Measurements from ENCODE around the gene TXNDC11. TPM values are rescaled to one million over a fixed set of nuclear protein-coding genes. Genes with fewer than 3 reads are reported as not detected.

Gene TXNDC11
- total RNA-seq, 1 experiment from 2014 or later, result 11.1 TPM

DNA sequence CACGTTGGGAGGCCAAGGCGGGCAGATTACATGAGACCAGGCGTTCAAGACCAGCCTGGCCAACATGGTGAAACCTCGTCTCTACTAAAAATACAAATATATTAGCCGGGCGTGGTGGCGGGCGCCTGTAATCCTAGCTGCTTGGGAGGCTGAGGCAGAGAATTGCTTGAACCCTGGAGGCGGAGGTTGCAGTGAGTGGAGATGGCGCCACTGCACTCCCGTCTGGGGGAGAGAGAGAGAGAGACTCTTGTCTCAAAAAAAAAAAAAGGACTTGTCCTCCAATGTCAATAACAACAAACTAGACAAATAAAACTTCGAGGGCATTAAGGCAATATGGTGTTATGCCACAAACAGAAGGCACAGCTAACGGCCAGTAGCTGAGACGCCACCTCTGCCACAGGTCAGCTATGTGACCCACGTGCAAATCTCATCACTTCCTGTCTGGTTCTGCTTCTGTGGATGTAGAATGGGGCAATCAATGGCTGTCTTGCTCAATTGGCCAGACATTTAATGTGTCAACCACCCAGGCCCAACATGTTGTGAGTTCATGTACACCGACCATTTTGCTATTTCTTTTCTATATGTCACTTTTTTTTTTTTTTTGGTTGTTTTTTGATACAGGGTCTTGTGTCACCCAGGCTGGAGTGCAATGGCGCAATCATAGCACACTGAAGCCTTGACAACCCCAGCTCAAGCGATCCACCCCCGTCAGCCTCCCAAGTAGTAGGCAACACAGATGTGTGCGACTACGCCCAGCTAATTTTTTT lies 834 bp upstream of the TXNDC11 start (continued):
- TF ChIP-seq USF1 (CRISPR knock-in tag; IDR thresholded peaks at IDR 0.05) (no peak), MXD4 (CRISPR knock-in tag; IDR thresholded peaks at IDR 0.05; ENCODE audit: borderline replicate concordance) (no peak), PRRX2 (CRISPR knock-in tag; IDR thresholded peaks at IDR 0.05) (no peak), IRF2 (CRISPR knock-in tag; IDR thresholded peaks at IDR 0.05; ENCODE audit: borderline replicate concordance, low read depth) (no peak), MAX (CRISPR knock-in tag; IDR thresholded peaks at IDR 0.05) (peak; percentile 50; the same call in 1 of the 2 replicates), ATF1 (CRISPR knock-in tag; IDR thresholded peaks at IDR 0.05) (no peak)

GRCh38 chr16:11742093-11742535 lies 543 bp downstream of the TXNDC11 start:
- CTCF ChIA-PET, result interaction anchor here (0.8 to 3.2 kb wide), 8 partner anchors 19 to 346 kb away, joined by 3 to 21 read pairs (median 5); partner anchors contain the start of gene ZC3H7A
- Mint-ChIP-seq H3K4me1 (peaks cover 21% of the 10 kb centered on the region), H3K4me3 (peak overlapping the region; percentile 93), H3K27ac (peak overlapping the region; percentile 93), H3K36me3 (no peaks in the 10 kb centered on the region), H3K27me3 (ENCODE audit: low read depth) (no peaks in the 10 kb centered on the region), H3K9me3 (no peaks in the 10 kb centered on the region)
- TF ChIP-seq MLX (CRISPR knock-in tag; IDR thresholded peaks at IDR 0.05), result no peak
- no peak for TF ChIP-seq IRF2 (CRISPR knock-in tag; IDR thresholded peaks at IDR 0.05; ENCODE audit: borderline replicate concordance, low read depth)
- no peak for TF ChIP-seq FOXK1 (CRISPR knock-in tag; IDR thresholded peaks at IDR 0.05)
- TF ChIP-seq ZNF671 (CRISPR knock-in tag; IDR thresholded peaks at IDR 0.05), result no peak
- no peak for TF ChIP-seq ATF3 (CRISPR knock-in tag; conservative IDR thresholded peaks at IDR 0.05)
- TF ChIP-seq, protein P1, sequence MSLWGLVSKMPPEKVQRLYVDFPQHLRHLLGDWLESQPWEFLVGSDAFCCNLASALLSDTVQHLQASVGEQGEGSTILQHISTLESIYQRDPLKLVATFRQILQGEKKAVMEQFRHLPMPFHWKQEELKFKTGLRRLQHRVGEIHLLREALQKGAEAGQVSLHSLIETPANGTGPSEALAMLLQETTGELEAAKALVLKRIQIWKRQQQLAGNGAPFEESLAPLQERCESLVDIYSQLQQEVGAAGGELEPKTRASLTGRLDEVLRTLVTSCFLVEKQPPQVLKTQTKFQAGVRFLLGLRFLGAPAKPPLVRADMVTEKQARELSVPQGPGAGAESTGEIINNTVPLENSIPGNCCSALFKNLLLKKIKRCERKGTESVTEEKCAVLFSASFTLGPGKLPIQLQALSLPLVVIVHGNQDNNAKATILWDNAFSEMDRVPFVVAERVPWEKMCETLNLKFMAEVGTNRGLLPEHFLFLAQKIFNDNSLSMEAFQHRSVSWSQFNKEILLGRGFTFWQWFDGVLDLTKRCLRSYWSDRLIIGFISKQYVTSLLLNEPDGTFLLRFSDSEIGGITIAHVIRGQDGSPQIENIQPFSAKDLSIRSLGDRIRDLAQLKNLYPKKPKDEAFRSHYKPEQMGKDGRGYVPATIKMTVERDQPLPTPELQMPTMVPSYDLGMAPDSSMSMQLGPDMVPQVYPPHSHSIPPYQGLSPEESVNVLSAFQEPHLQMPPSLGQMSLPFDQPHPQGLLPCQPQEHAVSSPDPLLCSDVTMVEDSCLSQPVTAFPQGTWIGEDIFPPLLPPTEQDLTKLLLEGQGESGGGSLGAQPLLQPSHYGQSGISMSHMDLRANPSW (CRISPR knock-in tag; conservative IDR thresholded peaks at IDR 0.05; ENCODE audit: low read depth), result no peak
- no peak for TF ChIP-seq PRDM15 (CRISPR knock-in tag; IDR thresholded peaks at IDR 0.05)
- TF ChIP-seq, protein P2, sequence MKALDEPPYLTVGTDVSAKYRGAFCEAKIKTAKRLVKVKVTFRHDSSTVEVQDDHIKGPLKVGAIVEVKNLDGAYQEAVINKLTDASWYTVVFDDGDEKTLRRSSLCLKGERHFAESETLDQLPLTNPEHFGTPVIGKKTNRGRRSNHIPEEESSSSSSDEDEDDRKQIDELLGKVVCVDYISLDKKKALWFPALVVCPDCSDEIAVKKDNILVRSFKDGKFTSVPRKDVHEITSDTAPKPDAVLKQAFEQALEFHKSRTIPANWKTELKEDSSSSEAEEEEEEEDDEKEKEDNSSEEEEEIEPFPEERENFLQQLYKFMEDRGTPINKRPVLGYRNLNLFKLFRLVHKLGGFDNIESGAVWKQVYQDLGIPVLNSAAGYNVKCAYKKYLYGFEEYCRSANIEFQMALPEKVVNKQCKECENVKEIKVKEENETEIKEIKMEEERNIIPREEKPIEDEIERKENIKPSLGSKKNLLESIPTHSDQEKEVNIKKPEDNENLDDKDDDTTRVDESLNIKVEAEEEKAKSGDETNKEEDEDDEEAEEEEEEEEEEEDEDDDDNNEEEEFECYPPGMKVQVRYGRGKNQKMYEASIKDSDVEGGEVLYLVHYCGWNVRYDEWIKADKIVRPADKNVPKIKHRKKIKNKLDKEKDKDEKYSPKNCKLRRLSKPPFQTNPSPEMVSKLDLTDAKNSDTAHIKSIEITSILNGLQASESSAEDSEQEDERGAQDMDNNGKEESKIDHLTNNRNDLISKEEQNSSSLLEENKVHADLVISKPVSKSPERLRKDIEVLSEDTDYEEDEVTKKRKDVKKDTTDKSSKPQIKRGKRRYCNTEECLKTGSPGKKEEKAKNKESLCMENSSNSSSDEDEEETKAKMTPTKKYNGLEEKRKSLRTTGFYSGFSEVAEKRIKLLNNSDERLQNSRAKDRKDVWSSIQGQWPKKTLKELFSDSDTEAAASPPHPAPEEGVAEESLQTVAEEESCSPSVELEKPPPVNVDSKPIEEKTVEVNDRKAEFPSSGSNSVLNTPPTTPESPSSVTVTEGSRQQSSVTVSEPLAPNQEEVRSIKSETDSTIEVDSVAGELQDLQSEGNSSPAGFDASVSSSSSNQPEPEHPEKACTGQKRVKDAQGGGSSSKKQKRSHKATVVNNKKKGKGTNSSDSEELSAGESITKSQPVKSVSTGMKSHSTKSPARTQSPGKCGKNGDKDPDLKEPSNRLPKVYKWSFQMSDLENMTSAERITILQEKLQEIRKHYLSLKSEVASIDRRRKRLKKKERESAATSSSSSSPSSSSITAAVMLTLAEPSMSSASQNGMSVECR (CRISPR knock-in tag; IDR thresholded peaks at IDR 0.05; ENCODE audit: borderline replicate concordance), result no peak
- no peak for TF ChIP-seq ZNF317 (CRISPR knock-in tag; IDR thresholded peaks at IDR 0.05; ENCODE audit: borderline replicate concordance, low read depth)
- 0 out of 2 replicates have a peak, but pooled peaks have one; percentile 10 for TF ChIP-seq ETV6 (CRISPR knock-in tag; IDR thresholded peaks at IDR 0.05)
- TF ChIP-seq FOXP1 (CRISPR knock-in tag; IDR thresholded peaks at IDR 0.05; ENCODE audit: borderline replicate concordance), result no peak
- no peak for TF ChIP-seq NR2C2 (CRISPR knock-in tag; IDR thresholded peaks at IDR 0.05)
- no peak for TF ChIP-seq MAX (CRISPR knock-in tag; IDR thresholded peaks at IDR 0.05)
- 0 out of 2 replicates have a peak, but pooled peaks have one; percentile 10 for TF ChIP-seq ZNF219 (CRISPR knock-in tag; IDR thresholded peaks at IDR 0.05; ENCODE audit: borderline replicate concordance)
- no peak for TF ChIP-seq ZNF396 (CRISPR knock-in tag; IDR thresholded peaks at IDR 0.05; ENCODE audit: borderline replicate concordance)
- TF ChIP-seq ATF1 (CRISPR knock-in tag; IDR thresholded peaks at IDR 0.05), result 0 out of 2 replicates have a peak, but pooled peaks have one; percentile 17
- no peak for TF ChIP-seq RELA (CRISPR knock-in tag; IDR thresholded peaks at IDR 0.05; ENCODE audit: borderline replicate concordance)
- POLR2A ChIA-PET, result interaction anchor here (1.1 kb wide), 1 partner anchor 55 kb away, joined by 12 read pairs; the partner anchor contains the start of gene ZC3H7A
- DNase-seq (ENCODE audit: low spot score), result no peak
- peak; percentile 38 for ATAC-seq
